ENCODE measurements around the gene ARHGEF7.

ARHGEF7 gene

DNA sequence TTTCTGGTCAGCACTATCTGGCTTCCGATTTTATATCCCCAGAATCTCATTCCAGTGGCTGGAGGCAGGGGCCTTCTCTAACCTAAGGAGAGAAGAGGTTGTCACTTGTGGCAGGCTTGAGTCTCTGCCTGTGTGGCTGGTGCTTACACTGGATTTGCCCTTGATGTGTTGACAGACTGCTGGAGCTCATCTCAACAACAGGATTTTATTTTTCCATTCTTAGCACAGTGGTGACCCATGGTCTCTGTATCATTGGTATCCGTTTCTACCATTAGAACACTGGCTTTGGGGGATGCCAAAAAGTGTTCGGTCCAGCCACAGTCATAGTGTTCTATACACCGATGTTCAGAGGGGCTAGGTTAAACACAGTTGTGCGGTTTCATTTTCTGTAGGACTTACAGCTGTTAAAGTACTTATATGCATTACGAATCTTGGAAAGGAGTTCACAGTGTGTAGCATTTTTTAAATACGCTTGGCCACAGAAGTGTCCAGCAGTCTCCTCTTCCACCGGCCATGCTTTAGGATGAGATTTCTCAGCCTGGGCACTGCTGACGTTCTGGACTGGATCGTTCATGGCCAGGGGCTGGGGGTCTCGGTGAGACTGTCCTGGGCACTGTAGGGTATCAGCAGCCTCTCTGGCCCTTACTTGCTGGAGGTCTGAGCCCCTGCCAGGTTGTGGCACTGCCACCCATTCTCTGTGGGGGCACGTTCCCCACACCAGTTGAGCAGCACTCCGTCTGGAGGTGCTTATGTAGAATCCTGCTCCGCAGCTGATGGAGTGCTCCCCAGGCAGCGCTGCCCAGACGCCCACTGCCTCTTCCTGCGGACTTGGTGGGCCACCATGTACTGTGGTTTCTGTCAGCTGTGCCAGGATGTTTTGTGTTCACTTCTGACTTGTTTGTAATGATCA is 163.9 kb downstream of the ARHGEF7 start:
- DNase-seq (ENCODE audit: extremely low read depth, low read depth) = no peak
- TF ChIP-seq CTCF (IDR thresholded peaks at IDR 0.05; ENCODE audit: low read depth, low read length) = no peak

DNA sequence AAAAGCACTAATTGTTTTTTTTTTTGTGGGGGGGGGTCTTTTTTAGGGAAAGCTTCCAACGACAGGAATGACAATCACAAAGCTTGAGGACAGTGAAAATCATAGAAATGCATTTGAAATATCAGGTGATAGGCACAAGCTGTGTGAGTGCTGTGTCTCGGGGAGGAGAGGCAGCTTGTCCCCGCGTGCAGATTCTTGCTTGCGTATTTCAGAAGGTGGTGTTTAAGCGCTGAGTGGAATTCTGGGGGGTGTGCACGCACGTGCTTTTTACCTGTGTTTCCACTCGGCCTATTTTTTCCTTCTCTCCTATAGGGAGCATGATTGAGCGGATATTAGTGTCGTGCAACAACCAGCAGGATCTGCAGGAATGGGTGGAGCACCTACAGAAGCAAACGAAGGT is 165.1 kb downstream of the ARHGEF7 start:
- DNase-seq (ENCODE audit: extremely low read depth, low read depth) = no peak
- TF ChIP-seq CTCF (IDR thresholded peaks at IDR 0.05; ENCODE audit: low read depth, low read length) = no peak

- TF ChIP-seq CTCF (IDR thresholded peaks at IDR 0.05; ENCODE audit: low read depth, low read length) = no peak
Observed at GRCh38 chr13:111280681-111281585, 165.8 kb downstream of the ARHGEF7 start.

DNA sequence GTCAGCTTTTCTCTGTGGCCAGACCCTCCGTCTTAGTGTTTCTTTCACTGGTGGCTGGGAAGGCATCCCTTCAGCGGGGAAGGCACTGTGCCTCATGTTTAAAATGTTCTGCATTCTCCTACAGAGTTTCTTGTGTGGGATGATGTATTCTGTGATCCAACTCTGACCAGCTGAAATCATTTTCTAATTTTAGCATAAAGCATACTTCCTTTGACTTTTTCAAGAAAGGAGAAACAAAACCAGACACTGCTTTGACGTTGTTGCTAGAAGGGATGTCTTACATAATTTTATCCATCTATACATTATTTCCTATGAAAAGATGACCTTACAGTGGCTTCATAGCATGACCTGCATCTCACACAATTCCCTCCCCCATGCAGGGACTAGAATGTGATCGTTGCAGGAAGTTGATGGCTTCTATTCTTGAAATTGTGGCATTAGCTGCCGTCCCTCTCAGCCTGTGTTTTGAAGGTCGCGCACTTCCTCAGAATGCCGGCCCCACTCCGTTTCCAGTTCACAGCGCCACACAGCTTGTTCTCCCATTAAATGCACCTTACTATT is 166.7 kb downstream of the ARHGEF7 start:
- no peak for TF ChIP-seq CTCF (IDR thresholded peaks at IDR 0.05; ENCODE audit: low read depth, low read length)
- no peak for DNase-seq (ENCODE audit: extremely low read depth, low read depth)

More at GRCh38 chr13:111280681-111281585, 165.8 kb downstream of the ARHGEF7 start:
- DNase-seq (ENCODE audit: extremely low read depth, low read depth) = no peak

DNA sequence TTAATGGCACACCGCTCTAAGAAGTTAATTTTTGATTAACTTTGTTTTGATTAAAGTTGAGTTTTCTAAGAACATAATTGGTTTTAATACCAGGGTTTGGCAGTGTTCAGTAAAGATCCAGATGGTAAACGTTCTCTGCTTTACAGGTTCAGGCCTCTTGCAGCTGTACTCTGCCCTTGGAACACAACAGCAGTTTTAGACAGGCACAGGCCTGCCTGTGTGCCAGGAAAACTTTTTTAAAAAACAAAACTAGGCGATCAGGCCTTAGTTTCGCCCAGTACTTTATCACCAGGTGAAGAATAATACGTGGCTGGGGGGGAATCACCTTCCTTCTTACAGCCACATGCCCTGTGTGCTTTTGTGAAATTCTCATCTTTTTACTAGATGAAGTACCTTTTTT is 167.3 kb downstream of the ARHGEF7 start:
- no peak for DNase-seq (ENCODE audit: extremely low read depth, low read depth)
- TF ChIP-seq CTCF (IDR thresholded peaks at IDR 0.05; ENCODE audit: low read depth, low read length) = no peak

GRCh38 chr13:111282997-111283396 is 167.9 kb downstream of the ARHGEF7 start:
- no peak for TF ChIP-seq CTCF (IDR thresholded peaks at IDR 0.05; ENCODE audit: low read depth, low read length)
- no peak for DNase-seq (ENCODE audit: extremely low read depth, low read depth)

All from AG09319 (cell line).